K562 (cell line): ENCODE results near the gene SUFU. TPM values are rescaled to one million over a fixed set of nuclear protein-coding genes. Genes with fewer than 3 reads are reported as not detected.

ENCODE experiments used
- ATAC-seq: fragments of 200-7000 bp; cut with Tn5 transposase; 3 replicates; pipeline ENCODE4 v1.9.1; 2020; ENCODE audit warnings: moderate library complexity
- BruUV-seq: library from RNA; stranded (reverse); fragments of 400-500 nt; replicated peaks from 2 replicates; lab custom pipeline; 2021; lab: Mats Ljungman, UMichigan
- CTCF ChIA-PET: fragments of 300-600 bp; formaldehyde crosslinking; extraction: SDS; loops from one replicate; lab custom pipeline; 2021; ENCODE audit warnings: low intra/inter-chr PET ratio; lab: Yijun Ruan, JAX
- POLR2A ChIA-PET: fragments of 300-600, 350-650 bp; sonication (Branson Sonifier 250); formaldehyde crosslinking; extraction: SDS; loops from one replicate; lab custom pipeline; 2021; ENCODE audit warnings: antibody characterized with exemption, inconsistent platforms; lab: Yijun Ruan, JAX
- DNase-seq, 4 experiments: peaks; one replicate each; pipeline versions ENCODE4 v3.0.0 to v3.0.0-alpha.2; 2011 to 2018; ENCODE audit warnings: low spot score in 3 of 4, mixed read lengths in 3 of 4; ENCODE audit errors: extremely low read depth in 1 of 4
- FAIRE-seq: peaks from 2 replicates; lab custom pipeline; 2011; peaks lifted over from hg19 to GRCh38; lab: Jason Lieb, UNC
- H2AFZ ChIP-seq: 2 replicates; pipeline ENCODE4 v1.6.0; 2011; ENCODE audit warnings: low read depth, low read length, control low read depth, inconsistent platforms
- H3K27ac ChIP-seq: fragments of 200-600 bp; 3 replicates; pipeline ENCODE4 v1.8.0; 2011; ENCODE audit warnings: low read depth, mild to moderate bottlenecking, control low read depth, inconsistent platforms, low read length, moderate library complexity, mixed read lengths; ENCODE audit errors: extremely low read depth
- H3K27me3 ChIP-seq, 2 experiments: fragments of 300-600 bp in 1 of 2; 2 replicates in 1 of 2; 3 replicates in 1 of 2; pipeline versions ENCODE4 v1.6.0 to v1.8.0; 2011; ENCODE audit warnings: inconsistent platforms in 2 of 2, low read length in 2 of 2, mild to moderate bottlenecking in 1 of 2, mixed read lengths in 1 of 2, moderate library complexity in 1 of 2; ENCODE audit not compliant: control insufficient read depth in 2 of 2, insufficient read depth in 2 of 2
- H3K36me3 ChIP-seq: fragments of 300-600 bp; 3 replicates; pipeline ENCODE4 v1.8.0; 2011; ENCODE audit warnings: mild to moderate bottlenecking, low read length, inconsistent platforms; ENCODE audit not compliant: control insufficient read depth, insufficient read depth
- H3K4me1 ChIP-seq, 2 experiments: fragments of 200-600 bp in 1 of 2; replicated peaks in 1 of 2; 2 replicates in 1 of 2; 3 replicates in 1 of 2; pipeline versions ENCODE4 v1.5.1 to v1.8.0; 2011; ENCODE audit warnings: inconsistent platforms in 2 of 2, low read length in 2 of 2, mild to moderate bottlenecking in 1 of 2, mixed read lengths in 1 of 2, moderate library complexity in 1 of 2; ENCODE audit not compliant: control insufficient read depth in 2 of 2, insufficient read depth in 2 of 2
- H3K4me2 ChIP-seq: 2 replicates; pipeline ENCODE4 v1.6.1; 2011; ENCODE audit warnings: low read length, control low read depth, inconsistent platforms, mixed read lengths; ENCODE audit not compliant: insufficient read depth
- H3K4me3 ChIP-seq: fragments of 200-600 bp; sonication (generic), shearing (Covaris generic); 2 replicates; pipeline ENCODE4 v1.5.1; 2016; ENCODE audit warnings: control low read depth, inconsistent platforms
- H3K79me2 ChIP-seq: fragments of 200-600 bp; 3 replicates; pipeline ENCODE4 v1.8.0; 2011; ENCODE audit warnings: low read length, inconsistent platforms; ENCODE audit not compliant: control insufficient read depth, insufficient read depth
- H3K9ac ChIP-seq, 2 experiments: 2 replicates each; pipeline versions ENCODE4 v1.6.0 to v1.6.1; 2011; ENCODE audit warnings: low read depth in 2 of 2, low read length in 2 of 2, control low read depth in 1 of 2, inconsistent platforms in 1 of 2, mild to moderate bottlenecking in 1 of 2, mixed read lengths in 1 of 2; ENCODE audit not compliant: insufficient read depth in 1 of 2
- H3K9me1 ChIP-seq: one replicate; pipeline ENCODE4 v1.6.0; 2011; ENCODE audit warnings: inconsistent platforms, mild to moderate bottlenecking, low read length, moderate library complexity; ENCODE audit not compliant: control insufficient read depth, insufficient read depth
- H3K9me3 ChIP-seq: replicated peaks from 2 replicates; pipeline ENCODE4 v1.5.1; 2011; ENCODE audit warnings: low read depth, low read length, inconsistent platforms; ENCODE audit not compliant: control insufficient read depth, insufficient read depth
- H4K20me1 ChIP-seq: replicated peaks from 2 replicates; pipeline ENCODE4 v1.6.1; 2011; ENCODE audit warnings: low read length, inconsistent platforms, mixed read lengths; ENCODE audit not compliant: control insufficient read depth, insufficient read depth
- COPS2 ChIP-seq: fragments of 450-650 bp; conservative IDR thresholded peaks from 2 replicates; pipeline ENCODE4 v1.6.1; 2016; ENCODE audit warnings: mild to moderate bottlenecking, moderate library complexity
- ESRRA ChIP-seq: fragments of 450-650 bp; IDR thresholded peaks from 2 replicates; pipeline ENCODE4 v1.6.1; 2014; ENCODE audit warnings: low read depth, mild to moderate bottlenecking, moderate library complexity, borderline replicate concordance
- FUS ChIP-seq: fragments of 200-400 bp; formaldehyde crosslinking; optimal IDR thresholded peaks from 2 replicates; pipeline ENCODE3; 2017; ENCODE audit warnings: low read depth, low read length
- HMG20A ChIP-seq: fragments of 450-650 bp; formaldehyde crosslinking; conservative IDR thresholded peaks from 2 replicates; pipeline ENCODE4 v1.4.0; 2020; ENCODE audit warnings: mild to moderate bottlenecking, mixed read lengths
- HOXB6 ChIP-seq: fragments of 250-450 bp; sonication (Bioruptor Pico); IDR thresholded peaks from 2 replicates; pipeline ENCODE4 v1.5.1; 2022; ENCODE audit warnings: mild to moderate bottlenecking, borderline replicate concordance
- KLF13 ChIP-seq: fragments of 450-650 bp; IDR thresholded peaks from 2 replicates; pipeline ENCODE4 v1.6.1; 2016; ENCODE audit warnings: missing genetic modification characterization, low read depth, mild to moderate bottlenecking, missing compliant biosample characterization, moderate library complexity, borderline replicate concordance
- MBD2 ChIP-seq: sonication (generic); IDR thresholded peaks from 2 replicates; pipeline ENCODE4 v1.6.1; 2016; ENCODE audit warnings: low read depth, borderline replicate concordance
- RAD21 ChIP-seq, 2 experiments: fragments of 250-450 bp in 1 of 2; fragments of 450-650 bp in 1 of 2; sonication (Bioruptor Pico) in 1 of 2; formaldehyde crosslinking in 1 of 2; IDR thresholded peaks in 1 of 2; conservative IDR thresholded peaks in 1 of 2; 2 replicates each; pipeline versions ENCODE4 v1.4.0 to v1.8.0; 2020 to 2022; ENCODE audit warnings: mild to moderate bottlenecking in 2 of 2, moderate library complexity in 1 of 2
- ZKSCAN8 ChIP-seq: fragments of 200-800 bp; sonication (Bioruptor generic); IDR thresholded peaks from 2 replicates; pipeline ENCODE4 v1.6.1; 2016; ENCODE audit warnings: missing genetic modification characterization, missing compliant biosample characterization
- ZNF780A ChIP-seq: fragments of 250-450 bp; sonication (Bioruptor Pico); IDR thresholded peaks from 2 replicates; pipeline ENCODE4 v1.5.0; 2021; ENCODE audit warnings: mild to moderate bottlenecking
- ZNF830 ChIP-seq: fragments of 250-450 bp; sonication (Bioruptor Pico); IDR thresholded peaks from 2 replicates; pipeline ENCODE4 v1.5.0; 2021; ENCODE audit warnings: mild to moderate bottlenecking
- ZZZ3 ChIP-seq: fragments of 450-650 bp; IDR thresholded peaks from 2 replicates; pipeline ENCODE4 v1.6.1; 2016; ENCODE audit warnings: antibody characterized with exemption, mild to moderate bottlenecking, moderate library complexity
- WGBS: fragments of 100-300 bp; shearing (Covaris generic); methylation state at CpG from one replicate; pipeline ENCODE4 v1.1.6; 2016; ENCODE audit warnings: low coverage, mixed read lengths; ENCODE audit not compliant: insufficient coverage; ENCODE audit errors: missing lambda C conversion rate; 5-methylcytosine and 5-hydroxymethylcytosine counted together
- in situ Hi-C: fragments of 300-500 bp; cut with MboI; formaldehyde crosslinking; loops from 4 replicates; pipeline ENCODE4 v1.15.0; 2018; ENCODE audit warnings: inconsistent platforms, mixed read lengths
- intact Hi-C: fragments of 100-400 bp; cut with micrococcal nuclease; formaldehyde crosslinking; loops from 2 replicates; pipeline ENCODE4 v1.14.2; 2022
- polyA plus RNA-seq, 8 experiments: library from polyadenylated mRNA; depleted of rRNA in 4 of 8; stranded (reverse) in 5 of 8; unstranded in 3 of 8; fragments of >200 nt; fragmentation: Nextera tagmentation in 2 of 8; fragmentation: Illumina TruSeq in 1 of 8; extraction: Ambion mirVana in 2 of 8; extraction: Trizol in 1 of 8; gene quantifications; 2 replicates each; pipeline versions ENCODE4 v1.2.1 to v1.2.3, GENCODE V29; 2011 to 2014; ENCODE audit warnings: inconsistent platforms in 1 of 8, missing spikeins in 1 of 8
- total RNA-seq, 7 experiments: library from RNA; depleted of rRNA in 6 of 7; stranded (reverse); fragments of >200 nt in 6 of 7; fragmentation: Illumina TruSeq in 2 of 7; extraction: Trizol in 2 of 7; gene quantifications; 2 replicates each; pipeline versions ENCODE4 v1.2.1 to v1.2.3, GENCODE V29; 2011 to 2021; ENCODE audit warnings: low replicate concordance in 1 of 7
- TF ChIP-seq, protein P1 (sequence below), 2 experiments: fragments of 450-650 bp in 1 of 2; sonication (generic) in 1 of 2; formaldehyde crosslinking in 1 of 2; IDR thresholded peaks; 2 replicates each; pipeline versions ENCODE4 v1.7.1 to v1.9.0; 2016 to 2022; ENCODE audit warnings: inconsistent platforms in 1 of 2, mild to moderate bottlenecking in 1 of 2, missing genetic modification reagents in 1 of 2

The SUFU gene
- total and polyA plus RNA-seq, 9 of the 15 experiments (the other 6 are each of a cell fraction or from before 2014, with no cell fraction given) = 0.59 to 6.3 (median 0.82) TPM

DNA sequence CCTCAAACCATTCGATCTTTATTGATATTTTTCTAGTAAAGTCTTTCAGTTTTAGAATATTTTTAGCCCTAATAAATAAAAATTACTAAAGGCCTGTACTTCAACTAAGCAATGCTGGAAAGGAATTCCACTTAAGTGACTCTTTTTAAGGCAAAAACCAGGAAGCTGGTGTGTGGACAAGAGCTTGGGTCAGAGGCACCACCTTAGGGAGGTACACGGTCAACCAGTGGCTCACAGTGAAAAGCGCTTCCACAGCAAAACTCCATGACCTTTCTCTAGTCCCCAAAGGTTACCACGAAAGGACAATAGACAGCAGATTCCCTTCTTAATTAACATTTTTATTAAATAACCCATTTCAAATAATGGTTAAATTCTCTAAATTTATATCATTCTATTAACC is 179.2 kb downstream of the SUFU start:
- Histone ChIP-seq H3K9ac (no peak overlapping the region), H4K20me1 (no peaks in the 10 kb centered on the region), H3K36me3 (peaks cover 5% of the 10 kb centered on the region; the same call in 1 of the 3 replicates), H3K4me2 (no peak overlapping the region), H3K79me2 (no peaks in the 10 kb centered on the region), H3K4me3 (no peak overlapping the region), H3K27me3 (no peaks in the 10 kb centered on the region), H3K9me1 (no peaks in the 10 kb centered on the region), H3K27ac (no peak overlapping the region), H2AFZ (no peak overlapping the region), H3K9me3 (no peaks in the 10 kb centered on the region), H3K4me1 (peaks cover 6 to 14% of the 10 kb centered on the region in 2 experiments)
- CTCF ChIA-PET = no interaction called here
- DNase-seq (no peak), FAIRE-seq (no peak), ATAC-seq (no peak)
- in situ Hi-C loops = no loop called here
- intact Hi-C loops = no loop called here
- POLR2A ChIA-PET = no interaction called here
- no TSS peak for BruUV-seq
- WGBS = 74% methylated on average over 4 of the region's 4 CpGs
- TF ChIP-seq ZZZ3 = no peak
- TF ChIP-seq ESRRA = no peak
- no peak for TF ChIP-seq KLF13 (tag)
- TF ChIP-seq ZNF830 (CRISPR knock-in tag) = no peak
- no peak for TF ChIP-seq COPS2
- no peak for TF ChIP-seq RAD21 (CRISPR knock-in tag; conservative IDR thresholded peaks at IDR 0.05 in 1 of 2, IDR thresholded peaks at IDR 0.05 in 1 of 2)
- TF ChIP-seq, protein P1, sequence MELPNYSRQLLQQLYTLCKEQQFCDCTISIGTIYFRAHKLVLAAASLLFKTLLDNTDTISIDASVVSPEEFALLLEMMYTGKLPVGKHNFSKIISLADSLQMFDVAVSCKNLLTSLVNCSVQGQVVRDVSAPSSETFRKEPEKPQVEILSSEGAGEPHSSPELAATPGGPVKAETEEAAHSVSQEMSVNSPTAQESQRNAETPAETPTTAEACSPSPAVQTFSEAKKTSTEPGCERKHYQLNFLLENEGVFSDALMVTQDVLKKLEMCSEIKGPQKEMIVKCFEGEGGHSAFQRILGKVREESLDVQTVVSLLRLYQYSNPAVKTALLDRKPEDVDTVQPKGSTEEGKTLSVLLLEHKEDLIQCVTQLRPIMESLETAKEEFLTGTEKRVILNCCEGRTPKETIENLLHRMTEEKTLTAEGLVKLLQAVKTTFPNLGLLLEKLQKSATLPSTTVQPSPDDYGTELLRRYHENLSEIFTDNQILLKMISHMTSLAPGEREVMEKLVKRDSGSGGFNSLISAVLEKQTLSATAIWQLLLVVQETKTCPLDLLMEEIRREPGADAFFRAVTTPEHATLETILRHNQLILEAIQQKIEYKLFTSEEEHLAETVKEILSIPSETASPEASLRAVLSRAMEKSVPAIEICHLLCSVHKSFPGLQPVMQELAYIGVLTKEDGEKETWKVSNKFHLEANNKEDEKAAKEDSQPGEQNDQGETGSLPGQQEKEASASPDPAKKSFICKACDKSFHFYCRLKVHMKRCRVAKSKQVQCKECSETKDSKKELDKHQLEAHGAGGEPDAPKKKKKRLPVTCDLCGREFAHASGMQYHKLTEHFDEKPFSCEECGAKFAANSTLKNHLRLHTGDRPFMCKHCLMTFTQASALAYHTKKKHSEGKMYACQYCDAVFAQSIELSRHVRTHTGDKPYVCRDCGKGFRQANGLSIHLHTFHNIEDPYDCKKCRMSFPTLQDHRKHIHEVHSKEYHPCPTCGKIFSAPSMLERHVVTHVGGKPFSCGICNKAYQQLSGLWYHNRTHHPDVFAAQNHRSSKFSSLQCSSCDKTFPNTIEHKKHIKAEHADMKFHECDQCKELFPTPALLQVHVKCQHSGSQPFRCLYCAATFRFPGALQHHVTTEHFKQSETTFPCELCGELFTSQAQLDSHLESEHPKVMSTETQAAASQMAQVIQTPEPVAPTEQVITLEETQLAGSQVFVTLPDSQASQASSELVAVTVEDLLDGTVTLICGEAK (IDR thresholded peaks at IDR 0.05) = no peak
- TF ChIP-seq, protein P1 (CRISPR knock-in tag; IDR thresholded peaks at IDR 0.05) = no peak
- TF ChIP-seq FUS = no peak
- TF ChIP-seq ZKSCAN8 (CRISPR knock-in tag) = no peak
- no peak for TF ChIP-seq HMG20A (CRISPR knock-in tag)
- no peak for TF ChIP-seq HOXB6 (CRISPR knock-in tag)
- TF ChIP-seq MBD2 = no peak
- no peak for TF ChIP-seq ZNF780A (CRISPR knock-in tag)
